NK-92 treated with Interleukin-12 subunit alpha and Interleukin-12 subunit beta, amount 100 ng/mL, for 24 hours (cell line): ENCODE results near the gene MRPL1.
"Not testable (repeated sequence)": the region's sequence is repeated elsewhere in the genome, so short reads cannot be mapped to it uniquely, and the experiment has no call there.

Source experiments
- DNase-seq: peaks from one replicate; lab custom pipeline; 2025; lab: John Stamatoyannopoulos, UW

The MRPL1 gene

GRCh38 chr4:77849278-77849965, 13.2 kb upstream of the MRPL1 start:
- no peak for DNase-seq

DNA sequence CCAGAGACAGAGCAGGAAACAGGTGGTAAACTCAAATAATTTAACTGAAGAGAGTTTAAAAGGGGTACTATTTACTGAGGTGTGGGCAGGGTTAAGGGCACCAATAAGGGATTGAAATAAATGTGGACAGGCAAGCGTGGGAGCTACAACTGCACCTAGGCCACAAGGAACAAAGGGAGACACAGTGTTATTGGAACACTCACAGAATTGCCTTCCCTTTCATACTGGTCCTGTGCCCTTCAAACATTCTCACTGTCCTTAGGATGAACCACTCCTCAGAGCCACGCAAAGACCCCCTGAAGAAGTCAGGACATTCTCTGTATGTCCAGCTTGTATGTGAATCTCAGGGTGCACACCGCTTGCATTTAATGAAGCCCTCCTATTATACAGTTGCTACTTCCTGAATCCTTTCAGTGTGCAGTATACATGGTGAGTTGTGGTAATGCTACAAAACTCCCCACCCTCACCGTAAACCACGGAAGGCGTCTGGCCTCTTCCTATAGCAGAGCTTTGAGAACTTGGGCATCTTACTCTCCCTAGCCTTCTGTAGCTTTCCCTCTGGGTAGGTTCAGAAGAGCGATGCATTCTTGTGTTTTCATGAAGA, 9.6 kb upstream of the MRPL1 start:
- DNase-seq = peak; percentile 11

- DNase-seq = peak; percentile 4
These were observed 8.1 kb upstream of the MRPL1 start for GRCh38 chr4:77854431-77855111.

DNA sequence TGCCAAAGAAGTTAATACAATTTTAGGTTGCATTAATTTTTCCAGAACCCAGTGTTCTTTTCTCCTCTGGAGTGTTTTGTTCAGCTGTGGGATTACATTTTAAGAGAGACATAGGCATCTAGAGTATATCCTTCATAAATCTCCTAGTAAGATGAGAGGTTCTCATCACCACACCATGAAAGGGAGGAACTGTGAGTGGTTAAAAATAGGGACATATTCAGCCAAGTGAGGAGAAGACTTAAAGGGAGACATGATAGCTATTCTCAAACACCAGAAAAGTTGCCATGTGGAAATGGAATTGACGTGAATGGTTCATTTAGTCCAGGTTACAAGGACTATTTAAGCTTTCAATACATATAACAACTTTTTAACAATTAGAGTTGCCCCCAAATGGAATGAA, 6.5 kb upstream of the MRPL1 start:
- no peak for DNase-seq

DNA sequence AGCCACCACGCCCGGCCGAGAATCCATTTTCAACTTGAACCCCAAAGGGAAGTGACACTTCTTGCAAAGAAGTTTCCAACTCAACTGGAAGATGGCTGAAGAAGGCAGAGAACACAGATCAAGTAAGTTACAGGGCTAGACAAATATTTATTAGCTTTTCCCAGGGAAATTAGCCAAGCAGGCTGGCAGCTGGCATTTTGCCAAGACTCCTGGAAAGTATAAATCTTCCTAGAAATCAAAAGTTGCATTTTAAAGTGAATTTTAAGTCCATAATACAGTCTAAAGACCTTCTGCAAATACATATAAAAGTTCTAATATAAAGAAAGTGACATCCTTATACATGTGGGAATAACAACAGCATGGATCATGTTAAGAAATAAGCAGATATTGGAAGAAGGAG, 3.4 kb upstream of the MRPL1 start:
- no peak for DNase-seq

DNA sequence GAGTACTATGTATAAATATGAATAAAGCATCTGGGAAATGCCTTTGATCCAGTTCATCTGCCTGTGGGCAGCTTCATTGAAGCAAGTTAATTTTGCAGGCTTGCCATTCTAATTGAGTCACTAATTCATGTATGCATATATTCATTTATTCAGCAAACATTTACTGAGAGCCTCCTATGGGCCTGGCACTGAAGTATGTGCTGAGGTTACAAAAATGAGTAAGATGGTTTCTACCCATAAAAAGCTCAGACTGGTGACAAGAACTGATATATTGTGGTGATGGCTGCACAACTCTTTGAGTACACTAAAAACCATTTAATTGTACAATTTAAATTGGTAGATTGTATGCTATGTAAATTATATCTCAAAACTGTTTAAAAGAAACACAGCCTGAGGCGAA, 1.1 kb upstream of the MRPL1 start:
- DNase-seq = no peak

DNA sequence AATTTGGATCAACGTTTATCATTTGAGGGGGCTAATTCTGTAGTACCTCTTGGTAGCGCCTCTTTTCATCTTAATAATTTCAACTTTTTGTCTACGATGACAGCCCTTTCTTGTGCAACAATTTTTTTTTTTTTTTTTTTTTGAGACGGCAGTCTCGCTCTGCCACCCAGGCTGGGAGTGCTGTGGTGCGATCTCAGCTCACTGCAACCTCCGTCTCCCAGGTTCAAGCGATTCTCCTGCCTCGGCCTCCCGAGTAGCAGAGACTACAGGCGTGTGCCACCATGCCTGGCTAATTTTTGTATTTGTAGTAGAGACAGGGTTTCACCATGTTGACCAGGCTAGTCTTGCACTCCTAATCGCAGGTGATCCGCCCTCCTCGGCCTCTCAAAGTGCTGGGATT, 711 bp downstream of the MRPL1 start:
- not testable (repeated sequence) for DNase-seq

DNA sequence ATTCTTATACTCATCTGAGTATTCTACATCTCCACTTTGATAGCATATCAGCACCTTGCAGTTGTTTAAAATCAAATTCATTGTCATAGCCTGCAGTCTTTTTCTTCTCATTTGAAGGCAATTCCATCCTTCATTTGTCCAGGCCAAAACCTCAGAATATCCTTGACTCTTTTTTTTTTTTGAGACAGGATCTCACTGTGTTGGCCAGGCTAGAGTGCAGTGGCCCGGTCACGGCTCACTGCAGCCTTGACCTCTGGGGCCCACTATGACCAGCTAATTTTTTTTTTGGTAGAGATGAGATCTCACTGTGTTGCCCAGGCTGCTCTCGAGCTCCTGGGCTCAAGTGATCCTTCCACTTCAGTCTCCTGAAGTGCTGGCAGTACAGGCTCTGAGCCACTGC, 2.6 kb downstream of the MRPL1 start:
- no peak for DNase-seq

DNA sequence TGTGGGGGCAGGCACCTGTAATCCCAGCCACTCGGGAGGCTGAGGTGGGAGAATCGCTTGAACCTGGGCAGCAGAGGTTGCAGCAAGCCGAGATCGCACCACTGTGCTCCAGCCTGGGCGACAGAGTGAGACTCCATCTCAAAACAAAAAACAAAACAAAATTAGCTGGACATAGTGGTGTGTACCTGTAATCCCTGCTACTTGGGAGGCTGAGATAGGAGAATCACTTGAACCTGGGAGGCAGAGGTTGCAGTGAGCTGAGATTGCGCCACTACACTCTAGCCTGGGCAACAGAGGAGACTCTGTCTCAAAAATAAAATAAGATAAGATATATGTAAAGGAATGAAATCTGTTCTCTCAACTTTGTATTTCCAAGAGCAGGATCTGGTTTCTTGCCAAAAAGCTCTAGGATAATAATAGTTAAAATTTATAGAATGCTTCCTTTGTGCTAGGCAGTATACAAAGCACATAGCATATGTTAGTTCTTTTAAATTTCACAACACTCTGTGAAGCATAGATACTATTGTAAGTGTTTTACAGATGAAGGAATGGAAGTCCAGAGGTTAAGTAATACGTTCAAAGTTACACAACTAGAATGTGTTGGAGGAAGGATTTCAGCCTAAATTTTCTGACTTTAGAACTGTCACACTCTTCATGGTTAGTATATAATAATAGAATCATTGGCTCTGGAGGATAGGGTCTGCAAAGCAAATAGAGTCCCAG, 10.3 kb downstream of the MRPL1 start:
- no peak for DNase-seq

- DNase-seq = no peak
These were observed 14.5 kb downstream of the MRPL1 start for GRCh38 chr4:77877167-77877566.

GRCh38 chr4:77877771-77878565, 15.3 kb downstream of the MRPL1 start:
- no peak for DNase-seq

- DNase-seq = no peak
These were observed 18.2 kb downstream of the MRPL1 start for GRCh38 chr4:77880784-77881183.

GRCh38 chr4:77881460-77882295, 19.0 kb downstream of the MRPL1 start:
- DNase-seq = no peak

GRCh38 chr4:77893451-77893850, 30.8 kb downstream of the MRPL1 start:
- no peak for DNase-seq

DNA sequence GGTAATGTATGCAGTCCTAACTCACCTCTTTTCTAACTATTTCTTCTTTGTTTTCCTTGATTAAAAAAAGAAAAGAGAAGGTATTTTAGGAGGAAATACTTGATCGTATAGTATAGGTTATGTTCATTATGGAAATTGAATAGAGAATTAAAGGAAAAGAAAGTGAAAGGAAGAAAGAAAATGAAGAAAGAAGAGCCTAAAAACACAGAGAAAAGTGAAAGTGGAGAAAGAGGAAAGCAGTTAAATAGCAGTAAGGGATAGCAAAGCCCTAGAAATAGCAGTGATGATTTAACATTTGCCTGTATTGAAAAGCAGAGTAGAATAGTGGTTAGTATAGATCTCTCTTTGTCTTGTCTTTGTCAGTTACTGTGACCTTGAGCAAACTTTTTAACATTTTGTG, 37.0 kb downstream of the MRPL1 start:
- no peak for DNase-seq

DNA sequence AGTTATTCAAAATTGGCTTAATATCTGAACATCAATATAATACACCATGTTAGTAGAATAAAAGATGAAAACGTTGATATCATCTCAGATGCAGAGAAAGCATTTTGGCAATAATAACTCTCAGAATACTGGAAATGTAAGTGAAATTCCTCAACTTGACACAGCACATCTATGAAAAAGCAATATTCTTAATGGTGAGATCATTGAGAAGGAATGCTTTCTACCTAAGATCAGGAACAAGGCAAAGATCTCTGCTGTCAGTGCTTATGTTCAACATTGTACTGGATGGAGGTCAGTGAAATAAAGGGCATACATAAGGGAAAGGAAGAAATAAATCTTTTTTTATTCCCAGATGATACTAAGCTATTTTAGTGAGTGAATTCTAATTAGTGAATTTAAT, 40.6 kb downstream of the MRPL1 start:
- DNase-seq = no peak

- no peak for DNase-seq
These were observed 43.1 kb downstream of the MRPL1 start for GRCh38 chr4:77905651-77906263.

- no peak for DNase-seq
These were observed 48.0 kb downstream of the MRPL1 start for GRCh38 chr4:77910676-77911075.

GRCh38 chr4:77911091-77911490, 48.5 kb downstream of the MRPL1 start:
- no peak for DNase-seq

DNA sequence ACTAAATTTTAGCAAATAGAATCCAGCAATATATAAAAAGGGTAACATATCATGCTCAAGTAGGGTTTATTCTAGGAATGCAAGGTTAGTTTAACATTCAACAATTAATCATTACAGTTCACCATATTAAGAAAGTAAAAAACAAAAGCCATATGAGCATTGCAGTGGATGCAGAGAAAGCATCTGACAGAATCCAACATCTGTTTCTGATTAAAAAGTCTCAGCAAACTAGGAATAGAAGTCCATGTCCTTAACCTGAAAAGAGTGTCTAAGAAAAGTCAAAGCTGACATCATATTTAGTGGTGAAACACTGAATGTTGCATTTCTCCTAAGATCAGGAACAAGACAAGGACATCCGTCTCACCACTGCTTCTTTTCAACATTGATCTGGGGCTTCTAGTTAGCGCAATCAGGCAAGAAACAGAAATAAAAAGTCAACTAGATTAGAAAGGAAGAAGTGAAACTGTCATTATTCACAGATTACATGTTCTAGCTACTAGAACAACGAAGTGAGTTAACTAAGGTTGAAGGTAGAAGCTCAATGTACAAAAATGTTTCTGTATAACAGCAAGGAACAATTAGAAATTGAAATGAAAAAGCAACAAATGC, 49.3 kb downstream of the MRPL1 start:
- DNase-seq = no peak
